Progenitor cell of endocrine pancreas (in vitro differentiated cells): ENCODE measurements around the gene ATG13. TPM values are rescaled to one million over a fixed set of nuclear protein-coding genes. Genes with fewer than 3 reads are reported as not detected.

Experiments used
- DNase-seq: peaks from one replicate; pipeline ENCODE4 v3.0.0; 2021; ENCODE audit warnings: low spot score; ENCODE audit not compliant: unreplicated experiment
- H3K27ac Mint-ChIP-seq: 2 replicates; pipeline ENCODE4 v1.8.0; 2021; ENCODE audit warnings: mild to moderate bottlenecking, moderate library complexity, mixed read lengths
- H3K27me3 Mint-ChIP-seq: 2 replicates; pipeline ENCODE4 v1.8.0; 2021; ENCODE audit warnings: mixed read lengths
- H3K36me3 Mint-ChIP-seq: 2 replicates; pipeline ENCODE4 v1.8.0; 2022; ENCODE audit warnings: mixed read lengths; ENCODE audit not compliant: insufficient read depth
- H3K4me1 Mint-ChIP-seq: 2 replicates; pipeline ENCODE4 v1.8.0; 2021; ENCODE audit warnings: low read depth, mixed read lengths
- H3K4me3 Mint-ChIP-seq: 2 replicates; pipeline ENCODE4 v1.8.0; 2021; ENCODE audit warnings: low read depth, mild to moderate bottlenecking, moderate library complexity, mixed read lengths
- H3K9me3 Mint-ChIP-seq: 2 replicates; pipeline ENCODE4 v1.8.0; 2021; ENCODE audit warnings: low read depth, mixed read lengths
- CTCF ChIP-seq: fragments of 200-600 bp; sonication (generic); IDR thresholded peaks from one replicate; pipeline ENCODE4 v1.5.0; 2021; ENCODE audit warnings: antibody characterized with exemption, mild to moderate bottlenecking; ENCODE audit not compliant: unreplicated experiment
- total RNA-seq: library from RNA; stranded (reverse); gene quantifications from 2 replicates; pipeline ENCODE4 v1.2.1, GENCODE V29; 2021

The ATG13 gene
- total RNA-seq, 1 donor from 2014 or later, result 69.8 TPM

GRCh38 chr11:46686886-46687795 is 69.8 kb downstream of the ATG13 start:
- H3K4me3 Mint-ChIP-seq, result no peak overlapping the region
- no peak for TF ChIP-seq CTCF
- peak overlapping the region; percentile 29 for H3K27ac Mint-ChIP-seq
- no peaks in the 10 kb centered on the region for H3K27me3 Mint-ChIP-seq
- no peaks in the 10 kb centered on the region for H3K4me1 Mint-ChIP-seq
- DNase-seq, result no peak
- H3K36me3 Mint-ChIP-seq, result peaks cover 9% of the 10 kb centered on the region
- H3K9me3 Mint-ChIP-seq, result no peaks in the 10 kb centered on the region

- no peak overlapping the region for H3K4me3 Mint-ChIP-seq
- H3K27me3 Mint-ChIP-seq, result no peaks in the 10 kb centered on the region
- no peak for TF ChIP-seq CTCF
Observed at GRCh38 chr11:46690702-46691101, 73.3 kb downstream of the ATG13 start.

DNA sequence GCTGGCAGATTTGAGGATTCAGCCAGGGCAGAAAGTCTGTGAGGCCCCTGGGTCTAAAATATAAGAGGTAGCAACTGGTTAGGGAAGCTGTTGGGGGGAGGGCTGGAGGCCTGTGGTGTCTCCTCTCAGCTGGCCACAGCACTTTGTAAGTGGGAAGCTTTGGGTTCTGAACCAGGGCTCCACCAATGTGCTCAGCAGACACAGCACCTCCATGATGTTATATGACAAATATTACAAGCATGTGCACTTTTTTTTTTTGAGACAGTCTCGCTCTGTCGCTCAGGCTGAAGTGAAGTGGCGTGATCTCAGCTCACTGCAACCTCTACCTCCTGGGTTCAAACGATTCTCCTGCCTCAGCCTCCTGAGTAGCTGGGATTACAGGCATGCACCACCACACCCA is 75.1 kb downstream of the ATG13 start:
- no peak for TF ChIP-seq CTCF

More at GRCh38 chr11:46690702-46691101, 73.3 kb downstream of the ATG13 start:
- DNase-seq, result no peak
- H3K9me3 Mint-ChIP-seq, result no peaks in the 10 kb centered on the region
- peak overlapping the region; percentile 55 for H3K27ac Mint-ChIP-seq
- peaks cover 10% of the 10 kb centered on the region for H3K36me3 Mint-ChIP-seq
- H3K4me1 Mint-ChIP-seq, result no peaks in the 10 kb centered on the region

DNA sequence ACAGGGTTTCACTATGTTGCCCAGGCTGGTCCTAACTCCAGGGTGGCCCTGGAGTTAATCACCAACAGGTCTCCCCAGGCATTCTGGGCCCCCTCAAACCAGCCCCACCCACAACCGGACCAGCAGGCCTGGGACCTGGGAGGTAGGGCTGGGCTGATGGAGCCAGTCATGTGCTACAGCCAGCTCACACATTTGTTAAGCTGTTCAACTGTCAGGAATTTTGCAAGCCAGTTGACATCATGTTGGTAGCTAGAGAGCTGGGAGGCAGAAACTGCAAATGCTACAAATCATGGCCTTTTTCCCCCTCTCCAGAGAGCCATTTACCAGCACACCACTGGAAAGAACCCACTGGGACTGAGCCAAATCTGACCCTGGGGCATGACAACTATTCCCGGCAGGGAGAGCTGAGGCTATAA is 76.3 kb downstream of the ATG13 start:
- Mint-ChIP-seq H3K27ac (no peak overlapping the region), H3K27me3 (no peaks in the 10 kb centered on the region), H3K4me3 (no peak overlapping the region), H3K36me3 (peaks cover 7% of the 10 kb centered on the region), H3K4me1 (peaks cover 4% of the 10 kb centered on the region), H3K9me3 (no peaks in the 10 kb centered on the region)
- no peak for TF ChIP-seq CTCF
- DNase-seq, result no peak

More for the DNA sequence above, 75.1 kb downstream of the ATG13 start:
- no peak overlapping the region for H3K4me3 Mint-ChIP-seq
- no peak overlapping the region for H3K27ac Mint-ChIP-seq
- H3K9me3 Mint-ChIP-seq, result no peaks in the 10 kb centered on the region
- peaks cover 7% of the 10 kb centered on the region for H3K36me3 Mint-ChIP-seq
- H3K4me1 Mint-ChIP-seq, result no peaks in the 10 kb centered on the region
- DNase-seq, result no peak
- no peaks in the 10 kb centered on the region for H3K27me3 Mint-ChIP-seq

GRCh38 chr11:46694072-46694471 is 76.7 kb downstream of the ATG13 start:
- Mint-ChIP-seq H3K27ac (no peak overlapping the region), H3K9me3 (no peaks in the 10 kb centered on the region), H3K36me3 (peaks cover 7% of the 10 kb centered on the region), H3K4me1 (peaks cover 4% of the 10 kb centered on the region), H3K27me3 (no peaks in the 10 kb centered on the region), H3K4me3 (no peak overlapping the region)
- DNase-seq, result no peak
- no peak for TF ChIP-seq CTCF
